ENCODE measurements around the gene TBC1D8. TPM values are rescaled to one million over a fixed set of nuclear protein-coding genes. Genes with fewer than 3 reads are reported as not detected.
A peak's percentile ranks its signal among the peaks of the same experiment; 100 is the strongest.

Gene TBC1D8
- total and polyA plus RNA-seq, 2 of the 13 experiments (the other 11 are each of a cell fraction or from before 2014, with no cell fraction given), result 45.1 to 95.4 TPM

DNA sequence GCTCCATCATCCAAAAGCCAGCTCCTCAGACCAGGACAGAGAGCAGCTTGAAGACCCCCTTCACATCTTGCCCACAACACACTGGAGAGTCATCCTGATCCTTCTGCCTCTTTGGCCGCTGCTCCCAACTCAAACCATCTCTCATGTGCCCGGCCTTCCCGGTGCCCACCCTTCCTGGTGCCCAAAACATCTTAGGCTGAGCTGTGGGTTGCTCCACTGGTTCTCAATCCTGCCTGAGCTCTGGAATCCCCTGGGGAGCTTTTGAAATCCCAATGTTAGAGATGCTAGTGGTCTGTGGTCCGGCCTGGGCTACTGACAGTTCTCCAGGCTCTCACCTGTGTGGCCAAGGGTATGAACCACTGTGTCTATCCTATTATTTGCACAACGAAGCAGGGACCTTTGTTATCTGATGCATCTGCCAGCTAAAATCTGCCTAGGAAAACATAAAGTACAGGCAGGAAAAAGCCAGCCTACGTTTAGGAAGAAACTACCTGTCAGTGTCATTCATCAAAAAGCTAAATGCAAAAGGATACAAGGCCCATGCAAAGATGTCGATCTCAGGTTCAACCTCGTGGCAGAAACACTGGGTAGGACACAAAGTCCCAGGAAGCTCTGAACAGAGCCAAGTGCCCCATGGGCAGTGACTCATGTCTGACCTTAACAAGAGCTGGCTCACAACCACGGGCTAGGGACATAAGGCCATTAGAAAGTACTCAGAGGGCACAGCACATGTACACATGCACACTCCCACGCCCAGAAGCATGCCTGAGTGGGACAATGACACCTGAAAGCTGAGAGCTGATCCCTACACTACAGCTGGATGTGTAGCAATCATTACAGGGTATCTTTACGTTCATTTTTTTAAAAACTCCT is 30.8 kb downstream of the TBC1D8 start (continued):
- TF ChIP-seq ZNF891 (CRISPR knock-in tag; IDR thresholded peaks at IDR 0.05), result no peak
- TF ChIP-seq TBP (CRISPR knock-in tag; IDR thresholded peaks at IDR 0.05), result 0 out of 2 replicates have a peak, but pooled peaks have one; percentile 21
- no peak for TF ChIP-seq ZNF569 (CRISPR knock-in tag; IDR thresholded peaks at IDR 0.05; ENCODE audit: borderline replicate concordance)
- no peak for TF ChIP-seq DBP (CRISPR knock-in tag; IDR thresholded peaks at IDR 0.05; ENCODE audit: not compliant biosample characterization)
- TF ChIP-seq SNAPC4 (CRISPR knock-in tag; IDR thresholded peaks at IDR 0.05), result no peak
- TF ChIP-seq NFIC (IDR thresholded peaks at IDR 0.05; ENCODE audit: low read length), result no peak; the same call in 1 of the 2 replicates
- TF ChIP-seq ZFX (CRISPR knock-in tag; IDR thresholded peaks at IDR 0.05; ENCODE audit: low read depth), result peak; percentile 88
- no peak for TF ChIP-seq ZNF513 (CRISPR knock-in tag; conservative IDR thresholded peaks at IDR 0.05)
- TF ChIP-seq, protein P1, sequence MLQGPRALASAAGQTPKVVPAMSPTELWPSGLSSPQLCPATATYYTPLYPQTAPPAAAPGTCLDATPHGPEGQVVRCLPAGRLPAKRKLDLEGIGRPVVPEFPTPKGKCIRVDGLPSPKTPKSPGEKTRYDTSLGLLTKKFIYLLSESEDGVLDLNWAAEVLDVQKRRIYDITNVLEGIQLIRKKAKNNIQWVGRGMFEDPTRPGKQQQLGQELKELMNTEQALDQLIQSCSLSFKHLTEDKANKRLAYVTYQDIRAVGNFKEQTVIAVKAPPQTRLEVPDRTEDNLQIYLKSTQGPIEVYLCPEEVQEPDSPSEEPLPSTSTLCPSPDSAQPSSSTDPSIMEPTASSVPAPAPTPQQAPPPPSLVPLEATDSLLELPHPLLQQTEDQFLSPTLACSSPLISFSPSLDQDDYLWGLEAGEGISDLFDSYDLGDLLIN (CRISPR knock-in tag; IDR thresholded peaks at IDR 0.05; ENCODE audit: borderline replicate concordance), result 0 out of 2 replicates have a peak, but pooled peaks have one; percentile 60
- TF ChIP-seq ZBTB42 (CRISPR knock-in tag; IDR thresholded peaks at IDR 0.05), result no peak; the same call in 1 of the 2 replicates
- peak; percentile 91; the same call in 1 of the 2 replicates for TF ChIP-seq CHD4 (IDR thresholded peaks at IDR 0.05; ENCODE audit: borderline replicate concordance, low read length)
- no peak for TF ChIP-seq SMAD1 (CRISPR knock-in tag; IDR thresholded peaks at IDR 0.05; ENCODE audit: borderline replicate concordance, low read depth)
- peak; percentile 90; the same call in 1 of the 2 replicates for TF ChIP-seq SNAPC2 (CRISPR knock-in tag; IDR thresholded peaks at IDR 0.05)
- TF ChIP-seq ZNF276 (CRISPR knock-in tag; IDR thresholded peaks at IDR 0.05; ENCODE audit: low read depth), result no peak; the same call in 1 of the 2 replicates

Measured in HepG2 (cell line).